CD4-positive, alpha-beta T cell treated with Interleukin-4 for 4 hours (primary cell): ENCODE results near the gene NOC2L.
"Not testable (repeated sequence)": the region's sequence is repeated elsewhere in the genome, so short reads cannot be mapped to it uniquely, and the experiment has no call there.

Experiments used
- DNase-seq: peaks from one replicate; pipeline ENCODE4 v3.0.0-alpha.2; 2020

NOC2L gene

GRCh38 chr1:960363-961131 lies 1.5 kb upstream of the NOC2L start, which contains the start of gene KLHL17:
TSS of gene KLHL17 (plus strand) at chr1:960584. CDS start at chr1:960694, 110 bp downstream.
- peak; percentile 75 for DNase-seq

- DNase-seq = no peak
Measured at GRCh38 chr1:959731-960362, 791 bp upstream of the NOC2L start.

GRCh38 chr1:956636-957035 lies 2.4 kb downstream of the NOC2L start:
- no peak for DNase-seq

- DNase-seq = no peak
Measured at GRCh38 chr1:955474-955873, 3.6 kb downstream of the NOC2L start.

- DNase-seq = no peak
Measured at GRCh38 chr1:954927-955326, 4.1 kb downstream of the NOC2L start.

- no peak for DNase-seq
Measured at GRCh38 chr1:953524-954320, 5.3 kb downstream of the NOC2L start.

GRCh38 chr1:952603-953002 lies 6.5 kb downstream of the NOC2L start:
- DNase-seq = no peak

GRCh38 chr1:952201-952600 lies 6.9 kb downstream of the NOC2L start:
- no peak for DNase-seq

- no peak for DNase-seq
Measured at GRCh38 chr1:951364-951763, 7.7 kb downstream of the NOC2L start.

- no peak for DNase-seq
Measured at GRCh38 chr1:950881-951280, 8.2 kb downstream of the NOC2L start.

GRCh38 chr1:950268-950667 lies 8.8 kb downstream of the NOC2L start:
- no peak for DNase-seq

GRCh38 chr1:947958-948357 lies 11.1 kb downstream of the NOC2L start:
- no peak for DNase-seq

- not testable (repeated sequence) for DNase-seq
Measured at GRCh38 chr1:946811-947210, 12.2 kb downstream of the NOC2L start.

GRCh38 chr1:945688-946556 lies 13.1 kb downstream of the NOC2L start:
- DNase-seq = no peak

GRCh38 chr1:944341-945325 lies 14.4 kb downstream of the NOC2L start:
- DNase-seq = no peak

- no peak for DNase-seq
Measured at GRCh38 chr1:943545-944340, 15.3 kb downstream of the NOC2L start.

- no peak for DNase-seq
Measured at GRCh38 chr1:942864-943533, 16.1 kb downstream of the NOC2L start.

- no peak for DNase-seq
Measured at GRCh38 chr1:942411-942821, 16.6 kb downstream of the NOC2L start.

GRCh38 chr1:941588-942383 lies 17.3 kb downstream of the NOC2L start:
- no peak for DNase-seq
